K562 (cell line): Measurements from ENCODE around the gene TMEM30A. TPM values are rescaled to one million over a fixed set of nuclear protein-coding genes. Genes with fewer than 3 reads are reported as not detected.

ENCODE experiments used
- BACH1 ChIP-seq: fragments of 200-800 bp; sonication (Bioruptor generic); IDR thresholded peaks from 2 replicates; pipeline ENCODE4 v1.6.1; 2016; ENCODE audit warnings: missing genetic modification characterization, missing compliant biosample characterization
- CHD4 ChIP-seq: fragments of 200-600 bp; sonication (generic); IDR thresholded peaks from 3 replicates; pipeline ENCODE4 v1.6.1; 2012; ENCODE audit warnings: low read depth, mild to moderate bottlenecking, mixed read lengths, low read length, inconsistent platforms; ENCODE audit not compliant: insufficient read depth, insufficient replicate concordance, poor library complexity, severe bottlenecking
- CREB1 ChIP-seq, 2 experiments: sonication (generic) in 1 of 2; formaldehyde crosslinking in 1 of 2; IDR thresholded peaks; 2 replicates each; pipeline versions ENCODE4 v1.6.1 to v1.8.0; 2012 to 2022; ENCODE audit warnings: inconsistent platforms in 1 of 2, mild to moderate bottlenecking in 1 of 2, missing genetic modification reagents in 1 of 2, moderate library complexity in 1 of 2
- DDX20 ChIP-seq: fragments of 450-650 bp; IDR thresholded peaks from 2 replicates; pipeline ENCODE4 v1.6.1; 2016; ENCODE audit warnings: missing genetic modification characterization, low read depth, mild to moderate bottlenecking, missing compliant biosample characterization, moderate library complexity
- EGR1 ChIP-seq: fragments of 450-650 bp; conservative IDR thresholded peaks from 2 replicates; pipeline ENCODE4 v1.6.1; 2017; ENCODE audit warnings: mild to moderate bottlenecking
- FOSL1 ChIP-seq: fragments of 200-800 bp; sonication (Bioruptor generic); conservative IDR thresholded peaks from 2 replicates; pipeline ENCODE4 v1.6.1; 2016; ENCODE audit warnings: missing genetic modification characterization, missing compliant biosample characterization
- KLF10 ChIP-seq: fragments of 250-450 bp; sonication (Bioruptor Pico); IDR thresholded peaks from 2 replicates; pipeline ENCODE4 v1.6.1; 2021; ENCODE audit warnings: matching md5 sums
- LARP7 ChIP-seq: fragments of 450-650 bp; IDR thresholded peaks from 2 replicates; pipeline ENCODE4 v1.6.1; 2016
- NFXL1 ChIP-seq: fragments of 450-650 bp; formaldehyde crosslinking; IDR thresholded peaks from 2 replicates; pipeline ENCODE4 v1.4.0; 2021; ENCODE audit warnings: mild to moderate bottlenecking
- NR2C2 ChIP-seq, 2 experiments: fragments of 200-800 bp in 1 of 2; sonication (Bioruptor generic) in 1 of 2; sonication (generic) in 1 of 2; formaldehyde crosslinking in 1 of 2; IDR thresholded peaks; 2 replicates each; pipeline versions ENCODE4 v1.6.1 to v1.8.0; 2016 to 2022; ENCODE audit warnings: mild to moderate bottlenecking in 1 of 2, missing compliant biosample characterization in 1 of 2, missing genetic modification characterization in 1 of 2, missing genetic modification reagents in 1 of 2
- RAD21 ChIP-seq, 2 experiments: fragments of 250-450 bp in 1 of 2; fragments of 450-650 bp in 1 of 2; sonication (Bioruptor Pico) in 1 of 2; formaldehyde crosslinking in 1 of 2; IDR thresholded peaks in 1 of 2; conservative IDR thresholded peaks in 1 of 2; 2 replicates each; pipeline versions ENCODE4 v1.4.0 to v1.8.0; 2020 to 2022; ENCODE audit warnings: mild to moderate bottlenecking in 2 of 2, moderate library complexity in 1 of 2
- RAD51 ChIP-seq: fragments of 450-650 bp; IDR thresholded peaks from 2 replicates; pipeline ENCODE4 v1.7.1; 2016; ENCODE audit warnings: low read depth, mild to moderate bottlenecking, borderline replicate concordance
- RBM22 ChIP-seq: fragments of 200-400 bp; formaldehyde crosslinking; IDR thresholded peaks from 2 replicates; pipeline ENCODE4 v1.6.1; 2018; ENCODE audit warnings: low read length, low read depth; ENCODE audit not compliant: poor library complexity, severe bottlenecking
- TBP ChIP-seq: optimal IDR thresholded peaks from 2 replicates; pipeline ENCODE3; 2011; ENCODE audit warnings: low read depth, low read length, improper control_type of control experiment
- TRIM24 ChIP-seq, 2 experiments: fragments of 450-650 bp; IDR thresholded peaks; 2 replicates each; pipeline ENCODE4 v1.6.1; 2016
- ZNF23 ChIP-seq: fragments of 250-450 bp; sonication (Bioruptor Pico); IDR thresholded peaks from 2 replicates; pipeline ENCODE4 v1.4.0; 2020; ENCODE audit warnings: mild to moderate bottlenecking
- ZNF551 ChIP-seq: fragments of 250-450 bp; sonication (Bioruptor Pico); IDR thresholded peaks from 2 replicates; pipeline ENCODE4 v1.5.0; 2021; ENCODE audit warnings: mild to moderate bottlenecking, moderate library complexity
- ZNF77 ChIP-seq: fragments of 250-450 bp; sonication (Bioruptor Pico); IDR thresholded peaks from 2 replicates; pipeline ENCODE4 v1.5.0; 2020
- ZNF830 ChIP-seq: fragments of 250-450 bp; sonication (Bioruptor Pico); IDR thresholded peaks from 2 replicates; pipeline ENCODE4 v1.5.0; 2021; ENCODE audit warnings: mild to moderate bottlenecking
- polyA plus RNA-seq, 8 experiments: library from polyadenylated mRNA; depleted of rRNA in 4 of 8; stranded (reverse) in 5 of 8; unstranded in 3 of 8; fragments of >200 nt; fragmentation: Nextera tagmentation in 2 of 8; fragmentation: Illumina TruSeq in 1 of 8; extraction: Ambion mirVana in 2 of 8; extraction: Trizol in 1 of 8; gene quantifications; 2 replicates each; pipeline versions ENCODE4 v1.2.1 to v1.2.3, GENCODE V29; 2011 to 2014; ENCODE audit warnings: inconsistent platforms in 1 of 8, missing spikeins in 1 of 8
- total RNA-seq, 7 experiments: library from RNA; depleted of rRNA in 6 of 7; stranded (reverse); fragments of >200 nt in 6 of 7; fragmentation: Illumina TruSeq in 2 of 7; extraction: Trizol in 2 of 7; gene quantifications; 2 replicates each; pipeline versions ENCODE4 v1.2.1 to v1.2.3, GENCODE V29; 2011 to 2021; ENCODE audit warnings: low replicate concordance in 1 of 7
- TF ChIP-seq, protein P1 (sequence below): sonication (generic); formaldehyde crosslinking; IDR thresholded peaks from 2 replicates; pipeline ENCODE4 v1.8.1; 2022; ENCODE audit warnings: missing genetic modification reagents
- TF ChIP-seq, protein P2 (sequence below): fragments of 450-650 bp; IDR thresholded peaks from 2 replicates; pipeline ENCODE4 v1.6.1; 2018; ENCODE audit not compliant: partially characterized antibody
- TF ChIP-seq, protein P3 (sequence below): fragments of 450-650 bp; IDR thresholded peaks from 2 replicates; pipeline ENCODE4 v1.6.1; 2014; ENCODE audit warnings: low read depth, mild to moderate bottlenecking, moderate library complexity, borderline replicate concordance

TMEM30A gene
- total and polyA plus RNA-seq, 9 of the 15 experiments (the other 6 are each of a cell fraction or from before 2014, with no cell fraction given), result 6.5 to 31.2 (median 16.3) TPM

DNA sequence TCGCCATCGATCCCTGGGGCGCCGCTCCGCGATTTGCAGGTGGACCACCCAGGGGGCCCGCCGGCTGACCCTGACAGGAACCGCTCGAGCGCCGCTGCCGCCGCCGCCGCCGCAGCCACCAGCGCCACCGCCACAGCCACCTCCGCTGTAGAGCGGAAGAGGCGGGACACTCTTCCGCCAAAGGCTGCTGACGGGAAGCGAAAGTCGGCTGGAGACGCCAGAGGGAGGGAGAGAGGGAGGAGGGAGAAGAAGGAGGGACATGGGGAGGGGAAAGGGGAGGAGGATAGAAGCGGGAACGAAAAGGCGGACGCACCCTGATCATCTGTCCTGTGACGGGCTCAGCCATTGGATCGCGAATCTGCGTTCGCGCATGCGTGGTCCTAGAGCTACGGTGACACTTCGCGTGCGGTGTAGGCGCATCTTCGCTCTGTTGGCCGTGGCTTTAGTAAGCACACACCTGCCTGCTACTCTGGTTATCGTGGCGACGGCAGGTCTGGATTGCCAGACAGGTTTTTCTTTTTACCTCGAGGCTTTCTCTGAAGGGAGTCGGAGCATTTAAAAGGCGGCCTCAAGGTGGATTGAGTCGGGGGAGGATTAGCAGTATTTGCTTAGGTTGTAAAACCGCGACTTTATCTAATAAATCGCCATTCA, at the start of gene TMEM30A (continued):
- 0 out of 2 replicates have a peak, but pooled peaks have one; percentile 34 for TF ChIP-seq NR2C2 (CRISPR knock-in tag; IDR thresholded peaks at IDR 0.05)
- TF ChIP-seq NR2C2 (tag; IDR thresholded peaks at IDR 0.05), result no peak
- peak; percentile 86 for TF ChIP-seq TBP
- TF ChIP-seq NFXL1 (CRISPR knock-in tag), result no peak
- TF ChIP-seq ZNF830 (CRISPR knock-in tag), result no peak
- TF ChIP-seq RBM22, result no peak
- TF ChIP-seq RAD21 (CRISPR knock-in tag; conservative IDR thresholded peaks at IDR 0.05 in 1 of 2, IDR thresholded peaks at IDR 0.05 in 1 of 2), result no peak
- TF ChIP-seq ZNF23 (CRISPR knock-in tag), result no peak
- TF ChIP-seq CHD4, result peak; percentile 13
- TF ChIP-seq TRIM24 (IDR thresholded peaks at IDR 0.05), result peak in 1 of 2 experiments; percentile 94; a peak in 2 of 4 replicates
- TF ChIP-seq, protein P1, sequence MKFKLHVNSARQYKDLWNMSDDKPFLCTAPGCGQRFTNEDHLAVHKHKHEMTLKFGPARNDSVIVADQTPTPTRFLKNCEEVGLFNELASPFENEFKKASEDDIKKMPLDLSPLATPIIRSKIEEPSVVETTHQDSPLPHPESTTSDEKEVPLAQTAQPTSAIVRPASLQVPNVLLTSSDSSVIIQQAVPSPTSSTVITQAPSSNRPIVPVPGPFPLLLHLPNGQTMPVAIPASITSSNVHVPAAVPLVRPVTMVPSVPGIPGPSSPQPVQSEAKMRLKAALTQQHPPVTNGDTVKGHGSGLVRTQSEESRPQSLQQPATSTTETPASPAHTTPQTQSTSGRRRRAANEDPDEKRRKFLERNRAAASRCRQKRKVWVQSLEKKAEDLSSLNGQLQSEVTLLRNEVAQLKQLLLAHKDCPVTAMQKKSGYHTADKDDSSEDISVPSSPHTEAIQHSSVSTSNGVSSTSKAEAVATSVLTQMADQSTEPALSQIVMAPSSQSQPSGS, result no peak
- TF ChIP-seq LARP7, result no peak
- TF ChIP-seq, protein P2, sequence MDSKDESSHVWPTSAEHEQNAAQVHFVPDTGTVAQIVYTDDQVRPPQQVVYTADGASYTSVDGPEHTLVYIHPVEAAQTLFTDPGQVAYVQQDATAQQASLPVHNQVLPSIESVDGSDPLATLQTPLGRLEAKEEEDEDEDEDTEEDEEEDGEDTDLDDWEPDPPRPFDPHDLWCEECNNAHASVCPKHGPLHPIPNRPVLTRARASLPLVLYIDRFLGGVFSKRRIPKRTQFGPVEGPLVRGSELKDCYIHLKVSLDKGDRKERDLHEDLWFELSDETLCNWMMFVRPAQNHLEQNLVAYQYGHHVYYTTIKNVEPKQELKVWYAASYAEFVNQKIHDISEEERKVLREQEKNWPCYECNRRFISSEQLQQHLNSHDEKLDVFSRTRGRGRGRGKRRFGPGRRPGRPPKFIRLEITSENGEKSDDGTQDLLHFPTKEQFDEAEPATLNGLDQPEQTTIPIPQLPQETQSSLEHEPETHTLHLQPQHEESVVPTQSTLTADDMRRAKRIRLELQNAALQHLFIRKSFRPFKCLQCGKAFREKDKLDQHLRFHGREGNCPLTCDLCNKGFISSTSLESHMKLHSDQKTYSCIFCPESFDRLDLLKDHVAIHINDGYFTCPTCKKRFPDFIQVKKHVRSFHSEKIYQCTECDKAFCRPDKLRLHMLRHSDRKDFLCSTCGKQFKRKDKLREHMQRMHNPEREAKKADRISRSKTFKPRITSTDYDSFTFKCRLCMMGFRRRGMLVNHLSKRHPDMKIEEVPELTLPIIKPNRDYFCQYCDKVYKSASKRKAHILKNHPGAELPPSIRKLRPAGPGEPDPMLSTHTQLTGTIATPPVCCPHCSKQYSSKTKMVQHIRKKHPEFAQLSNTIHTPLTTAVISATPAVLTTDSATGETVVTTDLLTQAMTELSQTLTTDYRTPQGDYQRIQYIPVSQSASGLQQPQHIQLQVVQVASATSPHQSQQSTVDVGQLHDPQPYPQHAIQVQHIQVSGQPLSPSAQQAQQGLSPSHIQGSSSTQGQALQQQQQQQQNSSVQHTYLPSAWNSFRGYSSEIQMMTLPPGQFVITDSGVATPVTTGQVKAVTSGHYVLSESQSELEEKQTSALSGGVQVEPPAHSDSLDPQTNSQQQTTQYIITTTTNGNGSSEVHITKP, result peak; percentile 65
- TF ChIP-seq, protein P3, sequence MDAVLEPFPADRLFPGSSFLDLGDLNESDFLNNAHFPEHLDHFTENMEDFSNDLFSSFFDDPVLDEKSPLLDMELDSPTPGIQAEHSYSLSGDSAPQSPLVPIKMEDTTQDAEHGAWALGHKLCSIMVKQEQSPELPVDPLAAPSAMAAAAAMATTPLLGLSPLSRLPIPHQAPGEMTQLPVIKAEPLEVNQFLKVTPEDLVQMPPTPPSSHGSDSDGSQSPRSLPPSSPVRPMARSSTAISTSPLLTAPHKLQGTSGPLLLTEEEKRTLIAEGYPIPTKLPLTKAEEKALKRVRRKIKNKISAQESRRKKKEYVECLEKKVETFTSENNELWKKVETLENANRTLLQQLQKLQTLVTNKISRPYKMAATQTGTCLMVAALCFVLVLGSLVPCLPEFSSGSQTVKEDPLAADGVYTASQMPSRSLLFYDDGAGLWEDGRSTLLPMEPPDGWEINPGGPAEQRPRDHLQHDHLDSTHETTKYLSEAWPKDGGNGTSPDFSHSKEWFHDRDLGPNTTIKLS, result peak; percentile 67; the same call in 1 of the 2 replicates
- TF ChIP-seq RAD51, result peak; percentile 83
- TF ChIP-seq KLF10 (CRISPR knock-in tag), result no peak
- no peak for TF ChIP-seq DDX20 (tag)
- TF ChIP-seq BACH1 (tag), result no peak
- TF ChIP-seq ZNF77, result no peak
- TF ChIP-seq EGR1, result peak; percentile 27; the same call in 1 of the 2 replicates
- TF ChIP-seq ZNF551 (CRISPR knock-in tag), result no peak
- 0 out of 2 replicates have a peak, but pooled peaks have one; percentile 9 for TF ChIP-seq FOSL1 (tag)
- peak; percentile 65 for TF ChIP-seq CREB1 (IDR thresholded peaks at IDR 0.05)
- TF ChIP-seq CREB1 (CRISPR knock-in tag; IDR thresholded peaks at IDR 0.05), result peak; percentile 59; the same call in 1 of the 2 replicates
